BLaER1 treated with 17β-estradiol and CSF1 and Interleukin-3, amounts not matched to agents 10 nM and 100 nM (cell line): ENCODE measurements around the gene CHD2.
"Not testable (repeated sequence)": the region's sequence is repeated elsewhere in the genome, so short reads cannot be mapped to it uniquely, and the experiment has no call there.

Experiments used
- H3K27ac ChIP-seq, 11 experiments: shearing (Covaris generic); formaldehyde crosslinking; 2 replicates each; pipeline ENCODE4 v1.8.1; 2022
- H3K27me3 ChIP-seq, 11 experiments: shearing (Covaris generic); formaldehyde crosslinking; 2 replicates each; pipeline ENCODE4 v1.8.1; 2022
- H3K36me3 ChIP-seq, 11 experiments: shearing (Covaris generic); formaldehyde crosslinking; 2 replicates each; pipeline ENCODE4 v1.8.1; 2022
- H3K4me1 ChIP-seq, 10 experiments: shearing (Covaris generic); formaldehyde crosslinking; 2 replicates each; pipeline ENCODE4 v1.8.1; 2022
- H3K4me2 ChIP-seq, 11 experiments: shearing (Covaris generic); formaldehyde crosslinking; 2 replicates each; pipeline ENCODE4 v1.8.1; 2022
- H3K4me3 ChIP-seq, 10 experiments: shearing (Covaris generic); formaldehyde crosslinking; 2 replicates each; pipeline ENCODE4 v1.8.1; 2022
- H3K9ac ChIP-seq, 11 experiments: shearing (Covaris generic); formaldehyde crosslinking; 2 replicates each; pipeline ENCODE4 v1.8.1; 2022
- H3K9me3 ChIP-seq, 11 experiments: shearing (Covaris generic); formaldehyde crosslinking; replicated peaks in 1 of 11; 2 replicates each; pipeline ENCODE4 v1.8.1; 2022
- H4K20me1 ChIP-seq, 11 experiments: shearing (Covaris generic); formaldehyde crosslinking; 2 replicates each; pipeline ENCODE4 v1.8.1; 2022
- Cebpa-rat ChIP-seq, 11 experiments: shearing (Covaris generic); IDR thresholded peaks; 2 replicates each; pipeline ENCODE4 v1.8.1; 2022

CHD2 gene

DNA sequence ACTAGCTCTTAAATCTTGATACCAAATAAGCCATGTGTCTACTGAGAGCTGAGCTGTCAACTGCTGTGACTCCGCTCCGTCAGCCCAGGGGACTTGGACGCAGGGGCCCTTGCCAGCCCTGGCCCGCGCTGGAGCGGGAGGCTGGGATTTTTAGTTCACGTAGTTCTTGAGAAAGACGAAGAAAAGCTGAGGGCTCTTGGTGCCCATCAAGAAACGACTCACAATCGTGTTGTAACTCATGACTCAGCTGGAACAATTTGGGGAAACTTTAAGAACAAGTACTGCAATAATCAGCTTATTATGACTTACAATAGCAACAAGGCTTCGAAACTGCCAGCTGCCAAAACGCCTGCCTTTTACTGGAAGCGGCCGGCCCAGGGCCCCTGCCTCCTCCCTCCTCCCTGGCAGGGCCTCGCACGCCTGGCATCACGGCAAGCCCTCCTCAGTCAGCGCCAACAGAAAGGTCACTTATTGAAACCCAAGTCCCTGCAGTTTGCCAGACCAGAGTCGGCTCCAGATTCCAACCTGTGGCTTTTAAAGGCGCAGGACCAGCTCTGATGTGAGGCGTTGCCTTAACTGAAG lies 128.6 kb downstream of the CHD2 start:
- peak in 7 of 11 experiments; percentile 17 to 90 (median 56); a peak in 10 of 22 replicates for TF ChIP-seq Cebpa-rat (IDR thresholded peaks at IDR 0.05)

DNA sequence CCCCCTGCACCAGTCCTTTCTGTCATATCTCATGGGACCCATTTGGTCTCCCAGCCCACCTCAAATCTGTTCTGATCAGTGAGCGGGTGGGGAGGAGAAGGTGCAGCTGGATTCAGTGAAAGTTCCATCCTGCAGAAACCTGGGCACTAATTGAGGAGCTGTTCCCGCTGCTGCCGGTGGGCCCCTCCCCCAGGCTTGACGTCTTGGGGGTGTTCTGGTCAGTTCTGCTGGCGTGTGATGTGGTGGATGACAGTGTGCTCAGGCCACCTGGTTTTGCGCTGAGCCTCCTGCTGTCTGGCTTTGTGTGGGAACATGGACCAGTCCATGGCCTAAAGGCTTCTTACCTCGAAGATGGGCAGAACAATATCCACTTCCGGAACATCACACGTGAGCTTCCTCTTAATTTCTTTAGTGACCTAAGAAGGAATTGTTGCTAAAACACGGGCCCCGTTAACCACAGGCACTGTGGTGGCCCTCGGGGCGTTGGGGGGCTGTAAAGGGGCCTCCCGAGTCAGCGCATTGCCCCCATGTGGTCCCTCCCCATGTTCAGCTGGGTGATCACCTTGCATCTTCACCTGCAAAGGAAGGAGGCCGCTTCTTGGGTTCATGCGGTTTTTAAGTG lies 129.2 kb downstream of the CHD2 start:
- no peak for TF ChIP-seq Cebpa-rat (IDR thresholded peaks at IDR 0.05)
- Histone ChIP-seq H3K4me2 (peak overlapping the region; percentile 57 to 89 (median 71)), H3K4me3 (no peak overlapping the region), H3K27ac (peak overlapping the region; percentile 53 to 89 (median 71); a peak in 21 of 22 replicates), H3K4me1 (peaks cover 68 to 85% (median 72%) of the 10 kb centered on the region in 10 experiments), H3K9ac (peak overlapping the region in 10 of 11 experiments; percentile 13 to 75 (median 63); a peak in 19 of 22 replicates), H3K9me3 (peaks cover 0 to 5% (median 0%) of the 10 kb centered on the region in 11 experiments; a peak in 1 of 22 replicates), H3K27me3 (0 out of 22 replicates have a peak, but pooled peaks cover 0 to under 1% (median 0%) of the 10 kb centered on the region in 11 experiments), H4K20me1 (peaks cover 20 to 50% (median 39%) of the 10 kb centered on the region in 11 experiments; a peak in 16 of 22 replicates), H3K36me3 (peaks cover 29 to 41% (median 37%) of the 10 kb centered on the region in 11 experiments)

More for the DNA sequence above, 128.6 kb downstream of the CHD2 start:
- H3K4me1 ChIP-seq = peaks cover 68 to 80% (median 74%) of the 10 kb centered on the region in 10 experiments
- H3K36me3 ChIP-seq = peaks cover 35 to 47% (median 43%) of the 10 kb centered on the region in 11 experiments
- peaks cover 20 to 56% (median 43%) of the 10 kb centered on the region in 11 experiments; a peak in 16 of 22 replicates for H4K20me1 ChIP-seq
- no peak overlapping the region; a peak in 2 of 20 replicates for H3K4me3 ChIP-seq
- peaks cover 0 to 5% (median 0%) of the 10 kb centered on the region in 11 experiments; a peak in 1 of 22 replicates for H3K9me3 ChIP-seq
- no peaks in the 10 kb centered on the region for H3K27me3 ChIP-seq
- peak overlapping the region; percentile 13 to 75 (median 61); a peak in 21 of 22 replicates for H3K9ac ChIP-seq
- peak overlapping the region; percentile 57 to 89 (median 71); a peak in 20 of 22 replicates for H3K4me2 ChIP-seq
- H3K27ac ChIP-seq = peak overlapping the region; percentile 53 to 89 (median 71); a peak in 21 of 22 replicates

DNA sequence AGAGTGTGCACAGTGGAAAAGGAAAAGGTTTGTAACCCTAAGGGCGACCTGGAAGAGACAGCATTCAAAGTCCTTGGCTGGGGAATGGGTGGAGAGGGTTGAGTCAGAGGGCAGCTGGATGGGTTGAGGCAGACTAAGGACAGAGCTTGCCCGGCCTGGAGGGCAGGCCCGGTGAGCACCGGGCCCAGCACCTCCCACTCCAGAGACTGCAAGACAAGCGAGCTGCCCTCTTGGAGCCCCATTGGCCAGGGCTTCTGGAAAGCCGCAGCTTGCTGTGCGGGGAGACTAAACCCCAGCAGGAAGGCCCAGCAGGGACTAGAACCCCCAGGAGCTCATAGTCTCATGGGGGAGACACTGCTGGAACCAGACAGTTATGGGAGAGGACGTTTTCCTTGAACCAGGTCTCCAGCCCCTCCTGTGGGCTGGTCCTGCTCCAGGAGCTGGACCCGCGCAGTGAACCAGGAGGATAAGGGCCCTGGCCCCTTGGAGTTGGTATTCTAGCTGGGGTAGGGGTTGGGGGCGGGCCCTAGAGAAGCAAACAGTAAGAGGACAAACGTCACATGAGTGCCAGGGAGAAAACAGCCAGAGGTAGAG lies 129.8 kb downstream of the CHD2 start:
- peaks cover 63 to 87% (median 71%) of the 10 kb centered on the region in 10 experiments for H3K4me1 ChIP-seq
- 0 out of 22 replicates have a peak, but pooled peaks cover 0 to 6% (median 0%) of the 10 kb centered on the region in 11 experiments for H3K27me3 ChIP-seq
- peak overlapping the region; percentile 6 to 75 (median 54); a peak in 21 of 22 replicates for H3K9ac ChIP-seq
- peaks cover 23 to 35% (median 31%) of the 10 kb centered on the region in 11 experiments for H3K36me3 ChIP-seq
- peaks cover 0 to 5% (median 0%) of the 10 kb centered on the region in 11 experiments; a peak in 1 of 22 replicates for H3K9me3 ChIP-seq
- H3K4me2 ChIP-seq = peak overlapping the region; percentile 57 to 89 (median 71)
- H3K27ac ChIP-seq = peak overlapping the region; percentile 27 to 89 (median 71); a peak in 21 of 22 replicates
- peaks cover 20 to 44% (median 34%) of the 10 kb centered on the region in 11 experiments; a peak in 16 of 22 replicates for H4K20me1 ChIP-seq
- TF ChIP-seq Cebpa-rat (IDR thresholded peaks at IDR 0.05) = no peak
- no peak overlapping the region for H3K4me3 ChIP-seq

DNA sequence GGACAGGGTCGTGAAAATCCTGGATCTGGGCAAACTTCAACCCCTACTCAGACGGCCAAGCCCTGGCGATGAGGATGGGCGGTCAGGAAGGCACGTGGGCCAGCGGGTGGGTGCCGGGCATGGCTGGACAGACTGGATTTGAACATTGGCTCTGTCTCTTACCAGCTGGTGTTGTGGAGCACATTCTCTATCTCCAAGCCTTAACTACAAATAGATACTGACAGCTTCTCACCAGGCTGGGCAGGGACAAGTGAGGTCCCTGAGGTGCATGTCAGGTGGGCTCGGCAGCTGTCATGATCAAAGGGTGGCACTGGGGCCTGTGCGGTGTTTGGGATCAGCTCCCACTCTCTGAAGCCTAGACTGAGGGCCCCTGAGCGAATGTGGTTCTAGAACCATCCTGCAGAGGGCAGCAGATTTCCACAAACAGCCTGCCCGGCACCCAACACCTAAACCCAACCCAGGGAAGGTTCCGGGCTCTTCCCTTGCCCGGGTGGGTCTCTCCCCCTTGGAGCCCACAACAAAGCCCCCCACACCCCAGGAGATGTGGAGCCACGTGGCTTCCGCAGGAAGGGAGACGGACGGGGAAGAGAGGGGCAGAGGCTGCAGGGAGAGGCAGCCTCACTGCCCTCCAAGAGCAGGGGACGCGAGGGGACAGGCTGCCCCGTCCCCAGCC lies 130.4 kb downstream of the CHD2 start:
- H4K20me1 ChIP-seq = peaks cover 16 to 38% (median 28%) of the 10 kb centered on the region in 11 experiments; a peak in 16 of 22 replicates
- TF ChIP-seq Cebpa-rat (IDR thresholded peaks at IDR 0.05) = no peak
- peak overlapping the region; percentile 57 to 89 (median 71) for H3K4me2 ChIP-seq
- peaks cover 17 to 28% (median 25%) of the 10 kb centered on the region in 11 experiments for H3K36me3 ChIP-seq
- peak overlapping the region in 1 of 10 experiments; percentile 20; a peak in 2 of 20 replicates for H3K4me3 ChIP-seq
- H3K27me3 ChIP-seq = 0 out of 22 replicates have a peak, but pooled peaks cover 0 to 6% (median 0%) of the 10 kb centered on the region in 11 experiments
- H3K4me1 ChIP-seq = peaks cover 61 to 87% (median 71%) of the 10 kb centered on the region in 10 experiments
- peaks cover 0 to 5% (median 0%) of the 10 kb centered on the region in 11 experiments; a peak in 1 of 22 replicates for H3K9me3 ChIP-seq
- H3K9ac ChIP-seq = peak overlapping the region; percentile 21 to 75 (median 57); a peak in 20 of 22 replicates
- peak overlapping the region; percentile 27 to 89 (median 71); a peak in 20 of 22 replicates for H3K27ac ChIP-seq

- peak overlapping the region; percentile 21 to 75 (median 57); a peak in 13 of 22 replicates for H3K9ac ChIP-seq
- peak overlapping the region in 1 of 10 experiments; percentile 20; a peak in 2 of 20 replicates for H3K4me3 ChIP-seq
- H4K20me1 ChIP-seq = peaks cover 13 to 33% (median 24%) of the 10 kb centered on the region in 11 experiments; a peak in 16 of 22 replicates
- peak overlapping the region in 8 of 11 experiments; percentile 32 to 89 (median 61); a peak in 13 of 22 replicates for H3K27ac ChIP-seq
- no peak for TF ChIP-seq Cebpa-rat (IDR thresholded peaks at IDR 0.05)
- H3K9me3 ChIP-seq = peaks cover 0 to 5% (median 0%) of the 10 kb centered on the region in 11 experiments; a peak in 1 of 22 replicates
- 0 out of 22 replicates have a peak, but pooled peaks cover 0 to 6% (median 0%) of the 10 kb centered on the region in 11 experiments for H3K27me3 ChIP-seq
- peaks cover 61 to 87% (median 71%) of the 10 kb centered on the region in 10 experiments for H3K4me1 ChIP-seq
- peaks cover 14 to 23% (median 21%) of the 10 kb centered on the region in 11 experiments for H3K36me3 ChIP-seq
- peak overlapping the region; percentile 57 to 89 (median 71); a peak in 21 of 22 replicates for H3K4me2 ChIP-seq
Measured at GRCh38 chr15:93031103-93031464, 131.0 kb downstream of the CHD2 start.

DNA sequence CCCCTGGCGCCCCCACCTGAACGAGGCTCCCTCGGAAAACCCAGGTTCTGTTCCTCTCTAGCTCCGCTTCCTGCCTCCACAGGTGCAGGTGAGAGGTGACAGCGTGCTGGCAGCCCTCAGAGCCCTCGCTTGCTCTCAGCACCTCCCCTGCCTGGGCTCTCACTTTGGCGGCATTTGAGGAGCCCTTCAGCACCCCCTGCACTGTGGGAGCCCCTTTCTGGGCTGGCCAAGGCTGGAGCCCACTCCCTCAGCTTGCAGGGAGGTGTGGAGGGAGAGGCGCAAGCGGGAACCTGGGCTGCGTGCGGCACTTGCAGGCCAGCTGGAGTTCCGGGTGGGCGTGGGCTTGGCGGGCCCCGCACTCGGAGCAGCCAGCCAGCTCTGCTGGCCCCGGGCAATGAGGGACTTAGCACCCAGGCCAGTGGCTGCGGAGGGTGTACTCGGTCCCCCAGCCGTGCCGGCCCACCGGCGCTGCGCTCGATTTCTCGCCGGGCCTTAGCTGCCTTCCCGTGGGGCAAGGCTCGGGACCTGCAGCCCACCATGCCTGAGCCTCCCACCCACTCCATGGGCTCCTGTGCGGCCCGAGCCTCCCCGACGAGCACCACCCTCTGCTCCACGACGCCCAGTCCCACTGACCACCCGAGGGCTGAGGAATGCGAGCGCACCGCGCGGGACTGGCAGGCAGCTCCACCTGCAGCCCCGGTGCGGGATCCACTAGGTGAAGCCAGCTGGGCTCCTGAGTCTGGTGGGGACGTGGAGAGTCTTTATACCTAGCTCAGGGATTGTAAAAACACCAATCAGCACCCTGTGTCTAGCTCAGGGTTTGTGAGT lies 131.6 kb downstream of the CHD2 start:
- Histone ChIP-seq H3K4me1 (peaks cover 61 to 87% (median 71%) of the 10 kb centered on the region in 10 experiments), H4K20me1 (peaks cover 7 to 26% (median 17%) of the 10 kb centered on the region in 11 experiments; a peak in 15 of 22 replicates), H3K36me3 (peaks cover 7 to 16% (median 14%) of the 10 kb centered on the region in 11 experiments; a peak in 21 of 22 replicates), H3K4me2 (peak overlapping the region in 2 of 11 experiments; percentile 62 to 64; a peak in 3 of 22 replicates)
- H3K9me3 ChIP-seq, H3K9ac ChIP-seq, H3K4me3 ChIP-seq, H3K27ac ChIP-seq, H3K27me3 ChIP-seq: not testable (repeated sequence)

DNA sequence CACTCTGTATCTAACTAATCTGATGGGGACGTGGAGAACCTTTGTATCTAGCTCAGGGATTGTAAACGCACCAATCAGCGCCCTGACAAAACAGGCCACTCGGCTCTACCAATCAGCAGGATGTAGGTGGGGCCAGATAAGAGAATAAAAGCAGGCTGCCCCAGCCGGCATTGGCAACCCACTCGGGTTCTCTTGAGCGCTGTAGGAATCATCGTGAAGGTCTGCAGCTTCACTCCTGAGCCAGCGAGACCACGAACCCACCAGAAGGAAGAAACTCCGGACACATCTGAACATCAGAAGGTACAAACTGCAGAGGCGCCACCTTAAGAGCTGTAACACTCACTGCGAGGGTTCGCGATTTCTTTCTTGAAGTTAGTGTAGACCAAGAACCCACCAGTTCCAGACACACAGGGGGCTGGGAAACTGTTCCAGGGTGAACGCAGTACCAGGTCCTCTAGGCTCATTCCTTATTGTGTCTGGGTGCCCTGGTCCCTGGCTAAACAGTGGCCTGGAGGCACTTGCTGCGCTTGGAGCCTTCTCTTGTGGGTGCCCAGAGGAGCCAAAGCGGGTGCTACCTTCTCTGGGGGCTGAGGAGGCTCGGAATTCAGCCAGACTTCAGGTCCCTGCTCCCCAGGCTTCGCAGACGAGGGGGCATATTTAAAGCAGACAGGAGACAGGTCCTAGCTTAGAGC lies 132.5 kb downstream of the CHD2 start:
- not testable (repeated sequence) for H3K9me3 ChIP-seq, H3K36me3 ChIP-seq, H3K27me3 ChIP-seq, H3K9ac ChIP-seq, H3K4me3 ChIP-seq
- peak overlapping the region in 1 of 11 experiments; percentile 36; a peak in 2 of 22 replicates for H3K4me2 ChIP-seq
- peaks cover under 1 to 17% (median 9%) of the 10 kb centered on the region in 11 experiments; a peak in 12 of 22 replicates for H4K20me1 ChIP-seq
- H3K4me1 ChIP-seq = peaks cover 61 to 87% (median 71%) of the 10 kb centered on the region in 10 experiments
- peak overlapping the region in 1 of 11 experiments; percentile 6; a peak in 1 of 22 replicates for H3K27ac ChIP-seq
